GM21717 (cell line): ENCODE measurements around the gene NFE2.

ENCODE experiments used
- ATAC-seq: cut with Tn5 transposase; IDR thresholded peaks from one replicate; pipeline ENCODE4 v1.9.1; 2021; ENCODE audit warnings: mild to moderate bottlenecking, moderate library complexity; ENCODE audit not compliant: unreplicated experiment

The NFE2 gene

DNA sequence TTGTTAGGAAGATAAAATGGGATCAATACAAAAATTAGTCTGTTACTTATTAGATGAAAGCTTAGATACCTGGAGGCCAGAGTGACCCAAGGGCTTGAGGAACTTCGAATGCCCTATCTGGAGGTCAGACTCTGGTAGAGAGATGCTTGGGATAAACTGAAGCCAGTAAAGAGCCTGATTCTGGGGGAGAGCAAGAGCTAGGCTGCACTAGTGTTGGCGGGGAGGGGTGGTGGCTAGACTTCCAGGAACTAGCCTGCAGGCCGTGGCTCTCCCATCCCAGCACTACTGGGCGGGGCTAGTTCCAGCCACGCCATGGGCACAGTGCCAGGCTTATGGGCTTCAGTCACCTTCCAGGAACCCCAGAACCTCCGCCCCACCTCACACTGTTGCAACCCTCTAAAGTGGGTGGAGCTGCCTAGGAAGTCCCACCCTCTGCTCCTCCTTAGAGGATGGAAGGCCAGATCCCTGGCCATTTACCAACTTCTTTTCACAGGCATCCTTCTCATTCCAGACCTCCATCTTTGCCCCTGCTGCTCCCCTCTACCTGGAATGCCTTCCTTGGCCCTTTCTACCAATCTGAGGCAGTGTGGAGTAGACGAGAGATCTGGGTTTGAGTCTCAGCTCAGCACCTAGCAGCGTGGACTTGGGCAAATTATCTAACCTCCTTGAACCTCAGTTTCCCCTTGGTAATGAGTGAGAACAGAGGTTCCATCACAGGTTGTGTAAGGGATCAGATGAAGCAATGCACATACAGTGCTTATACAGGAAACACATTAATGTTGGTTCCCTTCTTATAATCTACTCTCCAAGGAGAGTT is 6.3 kb upstream of the NFE2 start:
- ATAC-seq = no peak

DNA sequence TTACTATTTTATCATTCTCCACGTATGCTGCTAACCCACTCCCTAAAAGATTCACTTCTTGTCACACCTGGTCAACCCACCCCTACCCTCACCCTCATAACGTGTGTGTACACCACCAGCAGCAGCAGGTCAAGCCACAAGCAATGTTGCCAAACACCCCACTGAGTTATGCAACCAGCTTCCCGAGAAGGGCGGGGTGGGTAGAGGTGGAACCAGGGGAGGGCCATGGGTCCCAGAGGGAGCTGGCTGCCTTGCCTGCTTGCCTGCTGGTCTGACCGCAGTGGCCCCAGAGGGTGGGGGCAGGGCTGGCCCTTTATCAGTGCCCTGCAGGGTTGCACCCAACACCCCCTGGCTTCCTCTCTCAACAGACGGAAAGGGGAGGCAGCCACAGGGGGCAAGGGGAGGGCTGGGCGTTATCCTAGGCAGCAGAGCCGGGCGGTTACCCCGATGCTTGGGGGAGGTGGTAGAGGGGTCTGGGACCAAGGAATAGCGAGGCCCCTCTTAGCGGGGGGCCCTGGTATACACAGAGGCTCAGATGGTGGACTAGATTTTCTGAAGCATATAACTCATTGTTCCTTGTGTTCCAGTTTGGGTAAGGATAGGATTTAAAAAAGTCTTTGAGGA is 3.5 kb upstream of the NFE2 start:
- ATAC-seq = no peak

DNA sequence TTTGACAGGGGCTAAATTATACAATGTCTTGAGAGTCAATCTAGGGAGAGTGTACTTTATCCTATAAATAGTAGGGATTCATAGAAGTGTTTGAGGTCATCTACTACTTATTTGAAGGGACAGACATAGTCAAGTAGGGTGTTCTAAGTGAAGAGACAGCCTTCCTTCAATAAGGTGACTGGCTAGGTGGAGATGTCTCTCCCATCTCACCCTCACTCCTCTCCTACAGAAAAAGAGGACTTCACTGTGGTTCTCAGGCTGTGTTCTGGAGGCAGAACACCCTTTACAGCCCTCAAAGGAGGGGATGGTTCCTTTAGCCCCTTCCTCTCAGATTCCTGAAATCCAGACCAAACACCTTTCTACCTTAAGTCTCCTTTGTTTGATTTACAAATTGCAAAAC is 2.8 kb upstream of the NFE2 start:
- ATAC-seq = no peak

DNA sequence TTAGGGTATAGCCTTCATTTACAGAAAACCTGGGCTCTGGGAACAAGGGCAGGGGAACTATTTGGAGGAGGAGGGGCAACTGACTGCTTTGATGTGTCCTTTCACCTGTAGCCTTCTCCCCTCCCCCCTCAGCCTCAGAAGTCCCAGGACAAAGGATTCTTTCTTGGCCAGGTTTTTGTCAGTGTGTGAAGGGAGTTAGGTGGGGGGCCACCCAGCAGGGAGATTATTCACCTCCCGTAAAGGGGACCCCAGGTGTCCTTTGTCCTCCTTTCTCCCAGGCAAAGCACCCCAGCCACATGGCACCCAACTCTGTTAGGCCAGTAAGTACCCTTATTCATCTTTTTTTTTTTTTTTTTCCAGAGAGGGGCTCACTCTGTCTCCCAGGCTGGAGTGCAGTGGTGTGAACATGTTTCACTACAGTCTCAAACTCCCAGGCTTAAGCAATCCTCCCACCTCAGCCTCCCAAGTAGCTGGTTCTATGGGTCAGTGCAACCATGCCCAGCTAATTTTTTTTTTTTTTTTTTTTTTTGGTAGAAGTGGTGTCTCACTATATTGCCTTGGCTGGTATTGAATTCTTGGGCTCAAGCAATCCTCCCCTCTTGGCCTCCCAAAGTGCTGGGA is 723 bp upstream of the NFE2 start:
- ATAC-seq = no peak

DNA sequence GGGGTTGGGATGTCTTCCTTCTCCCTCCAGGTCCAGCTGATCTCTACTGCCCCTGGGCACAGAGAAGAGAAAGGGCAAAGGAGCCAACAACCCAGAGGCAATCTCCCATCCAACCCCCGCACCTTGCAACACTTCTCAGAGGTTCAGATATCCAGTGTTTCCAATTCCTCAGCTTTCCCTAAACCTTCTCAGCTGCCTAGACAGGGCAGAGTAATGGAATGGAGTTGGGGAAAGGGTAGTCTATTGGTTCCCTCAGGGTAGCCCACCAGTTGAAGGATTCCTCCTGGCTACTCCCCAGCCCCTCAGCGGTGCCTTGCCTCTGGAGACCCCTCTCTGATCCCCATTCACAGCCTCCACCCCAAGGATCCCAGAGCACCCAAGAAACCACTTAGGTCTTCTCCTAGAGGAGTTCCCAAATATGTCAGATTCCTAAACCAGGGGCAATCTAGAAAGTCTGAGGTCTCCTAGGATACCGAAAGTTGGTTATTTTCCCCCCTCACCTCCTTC is 537 bp downstream of the NFE2 start:
- no peak for ATAC-seq

DNA sequence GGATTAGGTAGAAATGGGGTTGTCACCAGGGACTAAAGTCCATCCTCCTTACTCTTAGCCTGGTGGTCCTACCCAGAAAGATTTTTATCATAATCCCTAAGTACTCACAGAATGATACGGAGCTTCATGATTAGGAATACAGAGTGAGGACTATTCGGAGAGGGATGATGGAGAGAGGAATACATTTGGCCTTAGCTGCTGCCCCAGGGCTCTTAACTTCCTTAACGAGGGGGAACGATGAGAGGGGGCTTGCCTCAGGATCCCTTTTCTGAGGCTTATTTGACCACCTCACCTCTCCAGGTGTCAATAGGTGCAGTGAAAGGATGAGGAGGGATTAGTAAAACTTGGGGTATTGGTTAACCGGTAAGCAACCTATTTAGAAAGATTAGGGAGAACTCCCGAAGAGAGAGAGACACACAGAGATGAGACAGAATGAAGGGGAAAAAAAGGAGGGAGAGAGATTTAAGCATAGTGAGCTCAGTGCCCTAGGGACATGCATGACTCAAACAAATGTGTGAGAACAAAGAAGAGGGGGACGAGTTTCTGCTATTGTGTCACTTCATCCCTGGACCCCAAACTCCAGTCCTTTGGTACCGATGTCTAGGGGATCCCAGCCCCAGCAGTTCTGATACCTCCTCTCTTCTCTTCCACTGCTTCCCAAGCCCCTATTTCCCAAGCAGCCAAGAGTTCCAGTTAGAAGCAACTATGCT is 1.1 kb downstream of the NFE2 start:
- ATAC-seq = no peak

DNA sequence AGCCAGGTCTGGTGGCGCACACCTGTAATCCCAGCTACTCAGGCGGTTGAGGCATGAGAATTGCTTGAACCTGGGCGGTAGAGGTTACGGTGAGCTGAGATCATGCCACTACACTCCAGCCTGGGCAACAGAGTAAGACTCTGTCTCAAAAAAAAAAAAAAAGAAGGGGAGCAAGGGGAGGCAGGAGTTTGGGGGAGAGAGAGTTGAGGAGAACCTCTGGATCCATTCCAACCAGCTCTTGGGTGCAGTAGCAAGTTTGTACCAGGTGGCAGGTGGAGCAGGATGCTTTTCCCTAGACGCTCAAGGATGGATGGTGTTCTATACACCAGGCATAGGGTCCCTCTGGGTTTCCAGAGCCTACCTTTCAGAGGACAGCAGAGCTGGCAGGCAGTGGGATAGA is 1.9 kb downstream of the NFE2 start:
- ATAC-seq = no peak

DNA sequence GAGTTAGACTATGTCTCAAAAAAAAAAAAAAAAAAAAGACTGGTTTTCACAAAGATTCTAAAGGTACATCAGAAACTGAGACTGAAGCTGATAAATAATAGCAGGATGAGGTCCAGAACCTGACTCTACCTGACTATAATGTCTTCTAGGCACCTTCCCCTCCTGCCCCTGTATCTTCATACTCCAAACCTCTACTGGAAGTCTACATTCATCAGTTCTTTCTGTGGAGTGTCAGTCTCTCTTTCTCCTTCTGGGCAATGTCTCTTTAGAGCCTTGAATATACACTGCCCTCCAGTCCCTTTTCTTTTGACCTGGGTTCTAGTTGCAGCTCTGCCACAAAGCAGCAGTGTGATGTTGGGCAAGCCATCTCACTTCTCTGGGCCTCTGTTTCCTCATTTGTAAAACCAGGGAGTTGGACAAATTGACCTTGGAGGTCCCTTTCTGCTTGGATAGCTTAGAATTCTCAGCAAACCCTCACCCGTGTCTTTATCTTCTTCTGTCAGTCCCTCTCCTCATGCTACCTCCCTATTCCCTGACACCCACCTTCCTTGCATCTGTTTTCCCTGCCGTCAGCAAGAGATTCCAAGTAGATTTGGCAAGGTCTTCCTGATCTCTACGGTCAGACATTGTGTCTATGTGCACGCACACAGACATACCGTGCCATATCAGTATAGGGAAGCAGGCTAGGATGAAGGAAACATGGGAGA is 4.3 kb downstream of the NFE2 start:
- ATAC-seq = no peak

DNA sequence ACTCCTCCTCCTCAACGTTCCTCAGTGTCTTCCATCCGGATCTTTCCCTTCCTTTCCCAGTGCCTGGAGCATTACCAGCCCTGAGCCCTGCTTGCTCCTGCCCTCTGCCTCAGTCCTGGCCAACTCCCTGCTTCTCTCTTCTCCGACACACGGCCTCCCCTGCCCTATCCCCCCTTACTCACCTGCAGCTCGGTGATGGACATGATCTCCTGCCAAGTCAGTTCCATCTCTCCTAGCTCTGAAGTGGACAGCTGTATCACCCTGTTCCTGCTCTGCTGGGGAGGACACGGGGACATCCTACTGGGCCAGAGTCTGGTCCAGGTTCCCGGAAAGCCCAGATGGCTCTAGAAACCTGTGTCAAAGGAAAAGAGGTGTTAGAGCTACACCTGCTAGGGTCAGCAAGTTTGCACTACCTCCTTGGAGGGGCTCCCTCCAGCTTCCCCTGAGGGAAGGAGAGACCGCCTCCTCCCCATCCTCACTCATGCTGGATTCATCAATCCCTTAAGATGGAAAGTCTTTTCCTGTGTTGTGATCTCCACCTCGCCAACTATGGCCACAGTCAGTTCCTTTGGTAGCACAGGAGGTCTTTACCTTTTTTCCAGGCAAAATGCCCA is 5.8 kb downstream of the NFE2 start:
- ATAC-seq = no peak

DNA sequence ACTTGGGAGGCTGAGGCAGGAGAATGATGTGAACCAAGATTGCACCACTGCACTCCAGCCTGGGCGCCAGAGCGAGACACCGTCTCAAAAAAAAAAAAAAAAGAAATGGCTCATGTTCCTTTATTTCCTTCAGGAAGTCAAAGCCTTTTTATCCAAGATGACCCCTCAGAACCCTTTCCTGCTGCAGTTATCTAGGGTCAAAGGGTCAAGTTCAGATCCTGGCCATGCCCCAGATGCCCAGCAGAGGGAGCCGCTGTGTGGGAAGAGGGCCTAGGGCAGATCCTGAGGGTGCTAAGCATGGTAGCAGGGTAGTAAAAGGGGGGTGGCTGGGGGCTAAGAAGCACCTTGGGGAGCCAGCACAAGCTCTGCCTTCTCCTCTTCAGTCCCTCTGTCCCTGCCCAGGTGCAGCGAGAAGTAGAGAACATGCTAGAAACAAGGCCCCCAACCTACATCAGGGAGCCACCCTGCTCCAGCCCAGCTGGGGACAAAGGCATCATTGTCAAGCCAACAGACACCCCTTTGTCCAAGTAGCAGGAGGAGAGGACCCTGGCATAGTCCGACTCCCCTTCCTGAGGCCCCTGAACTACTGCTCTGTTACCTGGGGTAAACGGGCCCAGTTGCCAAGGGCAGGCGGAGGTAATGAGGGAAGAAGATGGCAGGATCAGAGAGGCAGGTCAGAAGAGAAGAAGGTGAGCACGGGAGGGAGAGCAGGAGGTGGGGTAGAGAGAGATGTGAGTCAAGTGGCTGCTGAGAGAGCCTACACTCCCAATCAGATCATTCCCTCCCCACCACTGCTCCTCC is 6.5 kb downstream of the NFE2 start:
- peak; percentile 65 for ATAC-seq

DNA sequence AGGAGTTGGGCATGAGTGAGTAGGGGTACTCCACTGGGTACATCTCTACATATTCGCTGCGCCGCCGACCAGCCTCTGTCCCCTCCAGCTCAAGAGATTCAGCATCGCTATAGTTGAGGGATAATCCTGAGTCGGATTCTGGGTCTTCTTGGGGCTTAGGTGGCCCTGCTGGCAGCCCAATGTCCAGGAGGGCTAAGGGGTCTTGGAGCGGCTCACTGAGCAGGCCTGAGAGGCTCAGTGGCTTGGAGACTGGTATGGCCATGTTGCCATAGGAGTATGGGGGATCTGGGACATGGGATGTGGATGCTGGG is 7.9 kb downstream of the NFE2 start:
- ATAC-seq = no peak

DNA sequence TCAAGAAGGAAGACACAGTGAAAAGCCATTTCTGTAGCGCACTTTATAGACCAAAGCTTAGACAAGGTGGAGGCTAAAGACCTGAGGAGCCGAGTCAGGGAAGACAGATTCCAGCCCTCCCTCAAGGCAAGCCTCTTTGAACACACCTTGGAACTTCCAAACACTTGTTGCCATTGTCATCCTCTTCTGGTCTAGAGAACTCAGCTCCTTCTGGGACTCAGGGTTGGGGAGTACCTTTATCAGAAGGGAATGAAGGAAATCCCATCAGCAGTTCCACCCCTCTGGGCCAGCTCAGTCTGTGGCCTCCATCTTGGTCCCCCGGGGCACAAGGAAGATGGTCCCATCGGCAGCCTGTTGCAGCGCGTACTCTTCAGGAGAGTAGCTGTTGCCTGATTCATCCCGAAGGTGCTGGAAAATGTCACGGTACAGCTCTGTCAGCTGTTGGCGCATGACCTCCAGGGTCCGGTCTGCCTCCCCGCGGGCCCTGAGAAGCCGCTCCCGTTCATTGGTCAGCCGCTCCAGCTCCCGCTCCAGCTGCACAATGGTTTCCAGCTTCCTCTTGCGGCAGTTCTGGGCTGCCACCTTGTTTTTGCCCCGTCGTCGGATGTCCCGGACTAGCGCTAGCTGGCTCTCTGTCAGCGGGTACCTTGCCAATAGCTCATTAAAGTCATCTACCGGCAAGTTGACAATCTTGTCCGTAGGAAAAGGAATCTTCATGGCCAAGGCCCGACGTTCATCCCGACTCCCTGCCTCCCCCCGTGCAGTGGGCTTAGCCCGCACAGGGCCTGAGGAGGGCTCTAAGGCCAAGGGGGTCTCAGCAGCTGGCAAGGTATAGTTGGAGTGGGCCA is 8.5 kb downstream of the NFE2 start:
- ATAC-seq = no peak

DNA sequence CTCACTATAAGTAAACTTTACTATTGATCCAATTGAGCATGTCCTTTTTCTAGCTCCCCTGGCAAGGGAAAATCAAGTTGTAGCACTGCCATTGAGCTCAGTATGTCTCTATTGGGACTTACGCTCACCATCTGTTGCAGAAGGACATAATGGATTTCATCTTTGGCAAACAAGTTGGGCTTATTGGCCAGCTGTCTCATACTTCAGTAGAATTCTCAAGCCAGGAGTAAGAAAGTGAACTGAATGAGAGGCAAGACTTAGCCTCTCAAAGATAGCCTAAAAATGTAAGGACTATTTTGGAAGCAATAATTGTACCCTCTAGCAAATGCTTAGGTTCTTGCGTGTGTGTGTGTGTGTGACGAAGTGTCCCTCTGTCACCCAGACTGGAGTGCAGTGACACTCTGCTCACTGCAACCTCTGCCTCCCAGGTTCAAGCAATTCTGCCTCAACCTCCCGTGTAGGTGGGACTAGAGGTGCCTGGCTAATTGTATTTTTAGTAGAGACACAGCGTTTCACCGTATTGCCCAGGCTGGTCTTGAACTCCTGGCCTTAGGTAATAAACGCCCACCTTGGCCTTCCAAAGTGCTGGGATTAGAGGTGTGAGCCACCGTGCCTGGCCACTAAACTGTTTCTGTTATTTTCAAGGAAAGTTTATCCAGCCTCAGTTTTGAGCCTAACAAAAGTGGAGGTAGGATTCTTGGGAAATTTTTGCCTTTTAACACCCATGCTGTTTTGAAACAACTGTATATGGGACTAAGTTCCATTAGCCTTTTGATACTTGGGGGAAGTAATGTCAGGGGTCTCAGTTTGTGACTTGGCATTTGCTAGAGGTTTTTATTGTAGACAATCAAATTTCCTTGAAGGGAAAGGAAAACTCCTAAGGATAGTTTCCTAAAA is 13.3 kb downstream of the NFE2 start:
- no peak for ATAC-seq

DNA sequence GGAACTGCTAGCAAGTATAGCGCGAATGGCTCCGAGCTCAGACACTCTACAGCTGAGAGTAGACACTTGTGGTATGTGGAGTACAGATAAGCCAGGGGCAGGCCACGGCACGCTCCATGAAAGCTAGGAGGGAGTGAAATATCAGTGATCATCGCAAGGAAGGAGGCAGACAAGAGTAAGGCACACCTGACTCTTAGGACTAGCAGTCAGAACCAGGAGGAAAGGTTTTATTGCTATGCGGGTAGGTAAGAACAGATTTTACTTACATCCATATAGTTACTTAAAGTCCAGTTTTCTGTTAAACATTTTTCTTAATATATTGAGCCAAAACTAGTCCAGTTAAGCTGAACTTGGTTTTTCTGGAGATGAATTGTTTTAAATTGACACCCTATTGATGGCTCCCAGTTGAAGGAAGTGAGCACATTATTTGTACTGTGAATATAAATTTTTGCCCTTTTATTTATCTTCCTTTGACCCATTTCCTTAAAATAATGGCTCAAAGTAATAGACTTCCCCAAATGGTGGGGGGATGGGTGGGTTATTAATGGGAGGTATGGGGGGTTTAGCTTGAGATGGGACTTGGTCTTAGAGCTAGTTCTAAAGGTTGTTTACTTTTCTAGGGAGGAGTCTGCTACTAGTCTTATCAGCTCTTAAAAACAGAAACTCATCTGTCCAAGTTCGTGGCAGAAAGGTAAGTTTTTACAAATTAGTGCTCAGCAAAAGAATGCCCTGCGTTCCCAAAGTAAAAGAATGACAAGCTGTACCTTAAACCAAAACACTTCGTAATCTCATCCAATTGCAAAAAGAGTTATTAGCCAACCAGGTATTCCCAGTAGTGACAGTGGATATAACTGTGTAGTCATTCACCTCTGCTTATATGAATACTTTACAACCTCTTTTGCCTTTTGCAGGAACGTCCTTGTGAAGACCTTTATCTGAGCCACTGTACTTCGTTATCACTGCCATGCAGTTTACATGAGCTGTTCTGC is 14.5 kb downstream of the NFE2 start:
- no peak for ATAC-seq

DNA sequence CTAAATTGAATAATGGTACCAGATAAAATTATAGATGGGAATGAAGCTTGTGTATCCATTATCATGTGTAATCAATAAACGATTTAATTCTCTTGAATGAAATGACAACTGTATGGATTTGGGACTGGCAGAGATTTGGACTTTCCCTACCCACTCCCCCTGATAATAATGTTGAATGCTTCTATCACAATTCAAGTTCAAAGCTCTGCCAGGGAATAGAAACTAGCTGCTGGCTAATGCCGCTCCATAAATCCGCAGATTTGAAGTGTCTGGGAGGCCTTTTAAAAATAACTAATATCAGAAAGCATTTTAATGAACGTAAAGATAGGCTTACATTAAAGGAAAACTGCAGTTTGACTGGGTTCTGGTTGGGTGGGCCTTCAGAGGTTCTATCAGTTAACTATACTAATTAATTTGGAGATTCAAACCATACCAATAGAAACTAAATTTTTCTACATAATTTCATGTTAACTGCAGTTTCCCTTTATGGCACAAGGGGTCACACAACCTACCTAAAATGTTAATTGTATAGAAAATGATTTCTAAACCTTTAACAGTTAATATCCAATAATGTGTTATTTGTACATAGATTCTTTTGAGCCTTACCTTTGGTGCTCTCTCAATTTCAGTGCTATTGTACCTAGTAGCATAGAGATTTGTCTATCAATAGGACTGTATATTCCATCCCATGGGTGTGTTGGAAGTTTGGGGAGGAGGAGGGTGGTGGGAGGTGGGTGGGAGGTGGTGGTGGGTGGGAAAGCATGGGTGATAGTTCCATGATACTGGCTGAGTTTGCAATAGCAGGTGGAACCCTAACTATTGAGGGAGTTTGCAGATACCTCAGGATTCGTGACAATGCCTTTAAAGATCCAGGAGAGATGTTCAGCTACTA is 15.4 kb downstream of the NFE2 start:
- no peak for ATAC-seq
